Activated naive CD4-positive, alpha-beta T cell treated with anti-CD3 and anti-CD28 coated beads, Interleukin-2, amount 50 U/mL, for 72 hours (primary cell): ENCODE data around the gene SUMO3. TPM values are rescaled to one million over a fixed set of nuclear protein-coding genes. Genes with fewer than 3 reads are reported as not detected.

Source experiments
- ATAC-seq, 2 donors: fragments of 150-1000 bp; cut with Tn5 transposase; 2 replicates each; pipeline ENCODE4 v1.10.0; 2021; ENCODE audit warnings: mild to moderate bottlenecking in 2 of 2, moderate library complexity in 2 of 2
- DNase-seq, 2 donors: peaks; one replicate each; pipeline ENCODE4 v3.0.0; 2021 to 2022; ENCODE audit warnings: low spot score in 2 of 2
- H3K27ac Mint-ChIP-seq, 2 donors: one replicate each; pipeline ENCODE4 v1.8.0; 2022; ENCODE audit warnings: mild to moderate bottlenecking in 2 of 2, mixed read lengths in 2 of 2
- H3K36me3 Mint-ChIP-seq, 2 donors: one replicate each; pipeline ENCODE4 v1.8.0; 2022; ENCODE audit warnings: mixed read lengths in 2 of 2
- H3K9me3 Mint-ChIP-seq, 2 donors: one replicate each; pipeline ENCODE4 v1.8.0; 2022; ENCODE audit warnings: mixed read lengths in 2 of 2
- total RNA-seq, 2 donors: library from RNA; stranded (reverse); gene quantifications; one replicate each; pipeline ENCODE4 v1.2.3, GENCODE V29; 2022

Gene SUMO3
- total RNA-seq, 2 donors from 2014 or later = 72.8 to 81.2 TPM

DNA sequence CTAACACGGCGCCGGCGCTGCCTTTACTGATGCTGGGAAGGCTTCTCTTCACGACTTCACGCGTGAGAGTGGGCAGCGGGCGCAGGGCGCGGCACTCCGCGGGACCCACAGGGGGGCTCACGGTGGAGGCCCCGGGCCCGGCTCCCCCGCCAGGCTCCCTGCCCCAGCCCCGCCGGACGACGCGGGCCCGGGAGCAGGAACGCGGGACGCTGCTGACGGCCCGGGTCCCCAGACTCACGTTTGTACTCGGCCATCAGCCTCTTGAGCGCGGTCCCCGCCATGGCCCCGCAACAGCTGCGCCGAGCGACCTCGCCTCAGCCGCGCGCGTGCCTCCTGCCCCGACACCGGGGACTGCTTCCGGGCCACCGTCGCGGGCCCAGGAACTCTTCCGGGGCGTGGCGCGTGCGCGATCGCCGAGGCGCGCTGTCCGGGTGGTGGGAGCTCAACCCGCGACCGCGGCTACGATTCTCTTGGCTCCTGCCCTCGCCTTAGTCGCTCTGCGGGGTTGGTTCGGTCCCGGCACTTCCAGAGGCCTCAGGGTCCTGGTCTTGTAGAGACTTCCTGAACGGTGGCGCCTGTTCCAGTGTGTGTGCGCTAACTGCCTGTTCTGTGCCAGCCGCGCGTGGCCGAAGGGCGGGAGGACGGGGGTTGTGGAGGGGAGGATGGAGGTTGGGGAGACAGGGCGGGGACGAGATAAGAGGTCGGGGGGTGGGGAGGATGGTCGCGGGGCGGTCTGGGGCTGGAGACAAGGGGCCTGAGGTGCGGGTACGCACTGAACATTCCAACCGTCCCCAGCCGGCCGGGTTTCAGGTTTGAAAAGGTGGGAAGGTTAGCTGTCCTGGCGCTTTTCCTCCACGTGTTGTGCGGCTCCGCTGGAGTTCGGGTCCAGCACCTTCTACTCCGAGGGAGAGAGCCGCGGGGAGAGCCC lies 16.1 kb downstream of the SUMO3 start, which contains the start of gene UBE2G2:
Gene UBE2G2, minus strand, starts transcription at position 353 of the 928 bp plus-strand sequence. Its CDS starts 72 bp downstream, at position 281.
- Mint-ChIP-seq H3K9me3 (no peaks in the 10 kb centered on the region), H3K27ac (peak within 1 kb of the TSS; percentile 86 to 88), H3K36me3 (peaks cover 36 to 59% of the 10 kb centered on the region in 2 donors)
- peak; percentile 90 to 95 for DNase-seq
- peak; percentile 98 to 99 for ATAC-seq

DNA sequence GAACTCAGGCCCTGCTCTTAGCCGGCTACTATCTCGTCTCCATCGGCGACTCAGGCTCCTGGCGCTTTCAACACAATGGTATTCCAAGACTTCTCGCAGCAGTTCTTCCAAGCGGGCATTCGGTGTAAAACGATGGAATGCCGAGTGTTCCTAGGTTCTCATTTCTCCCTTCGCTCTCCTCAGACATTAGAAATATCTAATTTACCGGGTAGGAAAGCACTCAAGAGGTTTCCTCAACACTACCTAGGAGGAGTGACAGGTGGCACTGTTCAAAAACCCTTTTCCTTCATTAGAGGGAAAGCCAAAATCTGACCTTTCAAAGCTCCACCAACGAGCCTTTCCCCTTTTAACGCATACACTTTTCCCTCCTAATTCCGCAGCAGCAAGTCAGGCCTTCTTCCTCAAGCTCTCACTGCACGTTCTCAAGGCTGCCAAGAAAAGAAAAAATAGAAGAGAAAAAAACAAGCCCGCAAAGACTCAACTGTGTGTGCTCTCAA lies 16.8 kb downstream of the SUMO3 start:
- ATAC-seq = peak; percentile 32 to 56
- H3K9me3 Mint-ChIP-seq = no peaks in the 10 kb centered on the region

DNA sequence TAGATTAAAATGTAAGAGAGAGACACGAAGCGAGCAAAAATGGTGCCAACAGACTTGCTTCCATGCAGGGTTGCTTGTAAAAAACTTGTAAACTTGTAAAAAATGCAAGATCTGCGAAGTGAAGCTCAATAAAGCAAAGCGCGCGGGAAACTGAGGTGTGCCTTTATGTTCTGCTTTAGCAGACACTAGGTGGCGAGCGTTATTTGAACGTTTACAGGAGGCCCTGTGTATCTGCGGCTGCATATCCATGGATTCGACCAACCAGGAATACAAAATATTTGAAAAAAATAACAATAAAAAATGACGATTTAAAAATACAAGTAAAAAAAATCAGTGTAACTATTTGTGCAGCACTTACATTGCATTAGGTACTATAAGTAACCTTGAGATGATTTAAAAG lies 17.8 kb downstream of the SUMO3 start:
- ATAC-seq = no peak
- Mint-ChIP-seq H3K36me3 (peaks cover 36 to 52% of the 10 kb centered on the region in 2 donors), H3K27ac (peak overlapping the region; percentile 30 to 58), H3K9me3 (no peaks in the 10 kb centered on the region)
- no peak for DNase-seq

More for the DNA sequence above, 16.8 kb downstream of the SUMO3 start:
- DNase-seq = no peak
- Mint-ChIP-seq H3K36me3 (peaks cover 36 to 60% of the 10 kb centered on the region in 2 donors), H3K27ac (peak overlapping the region; percentile 85 to 86)

DNA sequence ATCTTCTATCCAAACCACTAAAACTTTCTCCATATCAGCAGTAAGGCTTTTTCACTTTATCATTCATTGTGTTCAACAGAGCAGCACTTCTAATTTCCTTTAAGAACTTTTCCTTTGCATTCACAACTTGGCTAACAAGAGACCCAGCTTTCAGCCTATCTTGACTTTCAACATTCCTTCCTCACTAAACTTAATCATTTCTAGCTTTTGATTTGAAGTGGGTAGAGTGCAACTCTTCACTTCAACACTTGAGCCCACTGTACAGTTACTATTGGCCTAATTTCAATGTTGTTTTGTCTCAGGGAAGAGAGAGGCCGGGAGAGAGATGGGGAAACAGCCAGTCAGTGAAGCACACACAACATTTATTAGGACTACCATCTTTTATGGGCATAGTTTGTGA lies 18.2 kb downstream of the SUMO3 start:
- no peak for ATAC-seq
- no peak for DNase-seq
- Mint-ChIP-seq H3K27ac (peak overlapping the region; percentile 30 to 58), H3K9me3 (no peaks in the 10 kb centered on the region), H3K36me3 (peaks cover 31 to 48% of the 10 kb centered on the region in 2 donors)

DNA sequence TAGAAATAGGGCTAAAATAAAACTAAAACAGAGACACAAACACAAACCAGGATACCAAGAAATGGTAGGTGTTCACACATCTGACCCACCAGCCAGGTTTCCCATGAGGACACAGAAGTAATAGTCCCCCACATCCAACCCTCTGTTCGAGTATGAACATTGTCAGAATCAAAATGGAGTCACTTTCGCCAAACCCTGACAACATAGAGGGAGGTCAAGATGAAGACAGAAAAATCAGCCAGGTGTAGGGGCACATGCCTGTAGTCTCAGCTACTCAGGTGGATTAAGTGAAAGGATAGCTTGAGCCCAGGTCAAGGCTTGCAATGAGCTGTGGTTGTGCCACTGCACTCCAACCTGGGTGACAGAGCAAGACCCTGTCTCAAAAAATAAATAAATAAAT lies 20.1 kb downstream of the SUMO3 start:
- ATAC-seq (no peak), DNase-seq (no peak)
- Mint-ChIP-seq H3K36me3 (peaks cover 22 to 31% of the 10 kb centered on the region in 2 donors), H3K27ac (no peak overlapping the region), H3K9me3 (no peaks in the 10 kb centered on the region)

DNA sequence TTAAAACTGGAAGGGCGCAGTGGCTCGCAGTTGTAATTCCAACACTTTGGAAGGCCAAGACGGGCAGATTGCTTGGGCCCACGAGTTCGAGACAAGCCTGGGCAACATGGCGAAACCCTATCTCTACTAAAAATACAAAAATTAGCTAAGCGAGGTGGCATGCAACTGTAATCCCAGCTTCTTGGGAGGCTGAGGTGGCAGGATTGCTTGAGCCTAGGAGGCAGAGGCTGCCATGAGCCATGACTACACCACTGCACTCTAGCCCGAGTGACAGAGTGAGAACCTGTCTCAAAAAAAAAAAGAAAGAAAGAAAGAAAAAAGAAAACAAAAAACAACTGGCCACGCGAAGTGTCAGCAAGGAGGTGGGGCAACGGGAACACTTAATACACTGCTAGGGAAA lies 22.5 kb downstream of the SUMO3 start:
- H3K36me3 Mint-ChIP-seq = peaks cover 12 to 27% of the 10 kb centered on the region in 2 donors
- DNase-seq = no peak
- H3K9me3 Mint-ChIP-seq = no peaks in the 10 kb centered on the region
- H3K27ac Mint-ChIP-seq = peak overlapping the region in 1 of 2 donors; percentile 36
- no peak for ATAC-seq

DNA sequence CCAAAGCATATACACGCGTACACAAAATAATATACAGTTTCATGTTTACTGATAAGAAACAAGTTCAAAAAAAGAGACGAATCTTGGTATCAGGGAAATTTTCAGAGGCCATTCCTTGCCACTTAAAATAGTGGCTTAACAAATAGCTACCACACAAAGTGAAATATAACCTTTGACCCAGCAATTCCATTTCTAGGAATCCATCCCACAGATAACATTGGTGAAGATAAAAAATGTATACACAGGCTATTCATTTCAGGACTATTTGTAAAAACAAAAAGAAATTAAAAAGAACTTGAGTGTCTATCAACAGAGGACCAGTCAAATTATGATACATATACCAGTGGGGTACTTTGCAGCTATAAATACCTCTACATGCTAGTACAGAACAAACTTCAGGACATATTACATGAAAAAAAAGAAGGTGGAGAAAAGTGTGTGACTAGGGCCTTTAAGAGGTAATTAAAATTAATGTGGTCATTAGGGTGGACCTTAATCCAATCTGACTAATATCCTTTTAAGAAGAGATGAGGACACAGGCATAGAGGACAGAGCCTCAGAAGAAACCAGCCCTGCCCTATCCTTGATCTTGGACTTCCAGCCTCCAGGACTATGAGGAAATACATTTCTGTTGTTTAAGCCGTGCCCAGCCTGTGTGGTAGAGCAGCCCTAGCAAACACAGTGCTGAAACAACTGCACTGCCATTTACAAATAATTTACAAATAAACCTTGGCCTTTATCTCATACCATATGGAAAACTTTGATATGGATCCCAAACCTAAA lies 24.1 kb downstream of the SUMO3 start:
- Mint-ChIP-seq H3K9me3 (no peaks in the 10 kb centered on the region), H3K27ac (peak overlapping the region in 1 of 2 donors; percentile 47), H3K36me3 (peaks cover 4 to 19% of the 10 kb centered on the region in 2 donors)
- ATAC-seq (peak in 1 of 2 donors; percentile 25), DNase-seq (no peak)

DNA sequence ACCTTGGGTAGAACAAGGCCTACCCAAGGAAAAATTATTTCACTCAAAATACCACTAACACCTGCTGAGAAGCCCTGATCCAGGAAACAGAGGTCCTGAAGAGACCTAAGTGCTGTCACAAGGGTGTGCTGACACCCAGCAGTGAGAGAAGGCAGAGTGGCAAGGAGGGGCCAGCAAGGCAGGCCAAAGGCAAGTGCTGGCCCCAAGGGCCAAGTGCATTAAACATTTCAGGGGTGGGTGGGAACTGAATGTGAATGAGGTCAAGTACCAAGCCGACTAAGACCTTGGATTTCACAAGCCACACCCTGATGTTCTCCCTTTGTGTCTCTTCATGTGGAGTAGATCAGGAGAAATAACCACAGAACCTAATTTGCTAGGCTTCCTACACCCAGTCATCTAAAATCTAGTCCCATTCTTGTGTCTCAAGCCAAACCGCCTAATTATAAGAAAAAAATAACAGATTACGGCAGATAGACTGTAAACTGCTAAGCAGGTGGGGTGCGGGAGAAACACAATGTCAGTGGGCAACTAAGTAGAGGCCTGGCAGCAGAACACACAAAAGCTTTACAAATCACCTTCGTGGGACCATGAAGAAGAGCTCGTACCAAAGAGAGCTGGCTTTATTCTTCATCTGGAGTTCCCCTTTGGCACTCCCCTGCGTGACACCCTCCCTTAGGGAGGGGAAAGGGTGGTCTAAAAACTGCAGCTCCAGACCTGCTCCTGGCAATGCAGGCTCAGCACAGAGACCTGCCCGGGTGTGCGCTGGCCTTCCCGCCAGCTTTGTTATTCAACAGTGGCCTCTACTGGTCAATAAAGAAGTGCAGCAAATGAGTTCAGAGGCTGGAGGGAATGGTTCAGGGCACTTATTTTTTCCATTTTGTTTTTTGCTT lies 24.9 kb downstream of the SUMO3 start:
- peak in 1 of 2 donors; percentile 63 for DNase-seq
- no peaks in the 10 kb centered on the region for H3K9me3 Mint-ChIP-seq
- peak overlapping the region; percentile 55 to 62 for H3K27ac Mint-ChIP-seq
- peaks cover 4 to 13% of the 10 kb centered on the region in 2 donors for H3K36me3 Mint-ChIP-seq
- ATAC-seq = peak; percentile 84 to 89

DNA sequence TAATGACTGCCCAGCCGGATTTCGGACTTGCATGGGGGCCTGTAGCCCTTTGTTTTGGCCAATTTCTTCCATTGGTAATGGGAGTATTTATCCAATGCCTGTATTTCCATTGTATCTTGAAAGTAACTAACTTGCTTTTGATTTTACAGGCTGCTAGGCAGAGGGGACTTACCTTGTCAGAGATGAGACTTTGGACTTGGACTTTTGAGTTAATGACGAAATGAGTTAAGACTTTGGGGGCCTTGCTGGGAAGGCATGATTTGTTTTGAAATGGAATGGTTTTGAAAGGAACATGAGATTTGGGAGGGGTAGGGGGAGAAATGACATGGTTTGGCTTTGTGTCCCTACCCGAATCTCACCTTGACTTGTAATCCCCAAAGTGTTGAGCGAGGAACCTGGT lies 25.9 kb downstream of the SUMO3 start:
- DNase-seq = no peak
- H3K36me3 Mint-ChIP-seq = peaks cover 4 to 12% of the 10 kb centered on the region in 2 donors
- H3K27ac Mint-ChIP-seq = peak overlapping the region in 1 of 2 donors; percentile 62
- H3K9me3 Mint-ChIP-seq = no peaks in the 10 kb centered on the region
- ATAC-seq = no peak

DNA sequence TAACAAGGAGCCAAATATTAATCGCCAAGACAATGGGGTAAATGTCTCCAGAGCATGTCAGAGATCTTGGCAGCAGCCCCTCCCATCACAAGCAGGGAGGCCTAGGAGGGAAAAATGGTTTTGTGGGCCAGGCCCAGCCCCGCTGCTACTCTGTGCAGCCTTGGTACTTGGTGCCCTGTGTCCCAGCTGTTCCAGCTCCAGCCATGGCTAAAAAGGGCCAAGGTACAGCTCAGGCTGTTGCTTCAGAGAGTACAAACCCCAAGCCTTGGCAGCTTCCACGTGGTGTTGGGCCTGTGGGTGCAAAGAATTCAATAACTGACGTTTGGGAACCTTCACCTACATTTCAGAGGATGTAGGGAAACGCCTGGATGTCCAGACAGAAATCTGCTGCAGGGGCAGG lies 26.6 kb downstream of the SUMO3 start:
- Mint-ChIP-seq H3K27ac (peak overlapping the region in 1 of 2 donors; percentile 40), H3K9me3 (no peaks in the 10 kb centered on the region), H3K36me3 (peaks cover 6 to 8% of the 10 kb centered on the region in 2 donors)
- DNase-seq (no peak), ATAC-seq (no peak)

DNA sequence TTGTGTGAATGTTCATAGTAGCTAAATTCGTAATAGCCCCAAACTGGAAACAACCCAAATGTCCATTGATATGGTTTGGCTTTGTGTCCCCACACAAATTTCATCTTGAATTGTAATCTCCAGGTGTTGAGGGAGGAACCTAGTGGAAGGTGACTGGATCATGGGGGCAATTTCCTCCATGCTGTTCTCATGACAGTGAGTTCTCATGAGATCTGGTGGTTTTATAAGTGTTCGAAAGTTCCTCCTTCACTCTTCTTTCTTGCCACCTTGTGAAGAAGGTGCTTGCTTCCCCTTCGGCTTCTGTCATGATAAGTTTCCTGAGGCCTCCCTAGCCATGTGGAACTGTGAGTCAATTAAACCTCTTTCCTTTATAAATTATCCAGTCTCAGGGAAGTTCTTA lies 27.5 kb downstream of the SUMO3 start:
- no peaks in the 10 kb centered on the region for H3K9me3 Mint-ChIP-seq
- H3K27ac Mint-ChIP-seq = peak overlapping the region in 1 of 2 donors; percentile 40
- peaks cover 8 to 11% of the 10 kb centered on the region in 2 donors for H3K36me3 Mint-ChIP-seq
- DNase-seq (no peak), ATAC-seq (no peak)

DNA sequence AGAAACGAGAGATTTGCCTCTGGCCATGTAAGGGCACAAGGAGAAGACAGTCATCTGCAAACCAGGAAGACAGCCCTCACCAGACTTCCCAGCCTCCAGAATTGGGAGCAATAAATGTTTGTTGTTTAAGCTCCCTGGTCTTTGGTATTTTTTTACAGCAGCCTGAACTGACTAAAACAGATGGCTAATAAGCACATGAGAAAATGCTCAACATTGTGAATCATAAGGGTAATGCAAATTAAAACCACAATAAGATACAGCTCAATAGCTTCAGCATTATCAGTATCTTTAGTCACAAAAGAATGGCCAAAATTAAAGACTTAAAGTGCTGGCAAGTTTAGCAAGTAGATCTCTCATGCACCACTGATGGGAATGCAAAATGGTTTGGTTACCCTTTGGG lies 28.0 kb downstream of the SUMO3 start:
- ATAC-seq (peak in 1 of 2 donors; percentile 47), DNase-seq (no peak)
- peaks cover 8 to 11% of the 10 kb centered on the region in 2 donors for H3K36me3 Mint-ChIP-seq
- peak overlapping the region in 1 of 2 donors; percentile 41 for H3K27ac Mint-ChIP-seq
- no peaks in the 10 kb centered on the region for H3K9me3 Mint-ChIP-seq

DNA sequence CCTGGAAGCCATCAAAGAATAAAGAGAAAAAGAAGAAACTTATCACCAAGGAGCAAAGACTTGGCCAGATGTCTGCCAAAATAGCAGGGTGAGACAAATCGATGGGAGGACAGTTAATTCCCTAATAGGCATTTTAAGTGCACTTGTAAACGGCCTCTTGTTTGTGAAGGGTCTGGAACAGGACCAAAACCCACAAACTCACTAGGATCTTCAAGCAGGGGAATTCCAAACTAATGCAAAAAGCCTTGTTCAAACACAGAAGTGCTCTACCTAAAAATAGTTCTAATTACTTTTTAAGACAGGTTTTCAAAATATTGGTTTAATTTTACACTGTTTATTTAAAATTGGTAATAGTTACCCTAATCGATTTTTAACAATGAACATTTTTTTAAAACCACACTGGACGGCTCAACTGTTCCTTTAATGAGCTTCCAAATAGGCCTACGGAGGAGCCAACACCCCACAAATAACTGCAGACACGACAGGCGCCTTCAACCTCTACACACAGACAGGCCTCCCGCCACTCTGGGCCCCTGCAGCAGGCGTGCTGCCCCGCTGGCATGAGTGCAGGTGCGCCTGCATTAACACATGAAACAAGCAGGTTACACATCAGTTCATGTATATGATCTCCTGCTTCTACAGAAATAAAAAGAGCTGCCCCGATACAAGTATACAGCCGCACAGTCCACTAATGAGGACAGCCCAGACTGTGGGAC lies 32.1 kb downstream of the SUMO3 start:
- no peak for DNase-seq
- ATAC-seq = no peak
- Mint-ChIP-seq H3K9me3 (no peaks in the 10 kb centered on the region), H3K36me3 (peaks cover 5 to 13% of the 10 kb centered on the region in 2 donors), H3K27ac (no peak overlapping the region)

DNA sequence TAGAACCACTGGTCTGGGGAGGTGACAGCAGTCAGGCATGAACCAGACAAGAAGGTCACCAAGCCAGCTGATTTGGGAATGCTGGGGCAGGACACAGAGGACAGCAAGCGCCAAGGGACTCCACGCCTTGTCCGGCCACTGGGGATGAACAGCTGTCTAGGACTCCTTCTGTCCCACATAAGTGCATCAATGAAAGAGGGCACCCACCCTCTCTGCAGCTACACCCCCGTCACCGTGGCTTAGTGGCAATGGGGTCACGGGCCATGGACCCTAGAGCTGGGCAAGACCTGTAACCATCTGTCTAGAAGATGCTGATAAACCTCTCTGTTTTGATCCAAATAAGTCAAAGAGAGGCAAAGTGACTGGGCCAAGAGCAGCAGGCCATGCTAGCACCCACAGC lies 33.1 kb downstream of the SUMO3 start:
- no peak for ATAC-seq
- Mint-ChIP-seq H3K27ac (peak overlapping the region in 1 of 2 donors; percentile 26), H3K9me3 (no peaks in the 10 kb centered on the region), H3K36me3 (peaks cover 0 to 12% of the 10 kb centered on the region in 2 donors)
- no peak for DNase-seq

DNA sequence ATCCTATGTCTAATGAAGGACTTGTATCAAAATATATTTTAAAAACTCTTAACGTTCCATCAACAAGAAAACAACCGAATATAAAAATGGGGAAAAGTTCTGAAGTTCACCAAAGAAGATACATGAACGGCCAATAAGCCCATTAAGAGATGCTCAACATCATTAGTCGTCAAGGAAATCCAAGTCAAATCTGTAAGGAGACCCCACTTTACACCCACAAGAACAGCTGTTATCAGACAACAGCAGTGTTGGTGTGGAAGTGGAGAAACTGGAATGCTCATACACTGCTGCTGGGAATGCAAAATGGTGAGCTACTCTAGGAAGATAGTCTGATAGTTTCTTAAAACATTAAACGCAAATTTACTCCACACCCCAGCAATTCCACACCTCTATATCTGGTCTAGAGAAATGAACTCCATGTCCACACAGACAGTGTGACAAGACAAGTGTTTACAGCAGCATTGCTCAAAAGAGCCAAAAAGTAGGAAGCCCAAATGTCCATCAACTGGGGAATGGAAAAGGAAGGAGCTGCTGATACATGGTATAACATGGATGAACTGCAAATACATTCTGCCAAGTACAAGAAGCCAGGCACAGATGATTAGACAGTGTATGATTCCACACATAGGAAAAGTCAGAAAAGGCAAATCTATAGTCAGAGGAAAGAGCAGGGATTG lies 34.7 kb downstream of the SUMO3 start:
- Mint-ChIP-seq H3K27ac (no peak overlapping the region), H3K9me3 (no peaks in the 10 kb centered on the region), H3K36me3 (peaks cover 0 to 12% of the 10 kb centered on the region in 2 donors)
- DNase-seq = no peak
- ATAC-seq = no peak
